Fibroblast of lung (primary cell): ENCODE results near the gene SDCBP2.

ENCODE experiments used
- CTCF ChIP-seq, 2 donors: IDR thresholded peaks in 1 of 2; conservative IDR thresholded peaks in 1 of 2; 1 replicate in 1 of 2; 2 replicates in 1 of 2; pipeline ENCODE4 v1.5.1; 2011 to 2012; ENCODE audit warnings: low read length in 2 of 2, control low read depth in 1 of 2, inconsistent platforms in 1 of 2, low read depth in 1 of 2, mild to moderate bottlenecking in 1 of 2
- EZH2 ChIP-seq: IDR thresholded peaks from 2 replicates; pipeline ENCODE4 v1.5.1; 2012; ENCODE audit warnings: low read length, control low read depth, mild to moderate bottlenecking; ENCODE audit errors: missing control alignments

GRCh38 chr20:1307171-1307570, 21.8 kb downstream of the SDCBP2 start:
- no peak for TF ChIP-seq CTCF (conservative IDR thresholded peaks at IDR 0.05 in 1 of 2, IDR thresholded peaks at IDR 0.05 in 1 of 2; ENCODE audit: low read depth in 1 of 2, low read length in 2 of 2)
- TF ChIP-seq EZH2 = no peak
